IgD-negative memory B cell (primary cell): Measurements from ENCODE around the gene HOMEZ. TPM values are rescaled to one million over a fixed set of nuclear protein-coding genes. Genes with fewer than 3 reads are reported as not detected.

Experiments used
- H3K27ac Mint-ChIP-seq, 3 donors: one replicate each; pipeline ENCODE4 v1.8.0; 2020 to 2022; ENCODE audit warnings: mild to moderate bottlenecking in 3 of 3, mixed read lengths in 3 of 3, moderate library complexity in 1 of 3
- H3K27me3 Mint-ChIP-seq: one replicate; pipeline ENCODE4 v1.8.0; 2021; ENCODE audit warnings: mixed read lengths
- H3K36me3 Mint-ChIP-seq: one replicate; pipeline ENCODE4 v1.8.0; 2020; ENCODE audit warnings: mild to moderate bottlenecking, mixed read lengths
- H3K4me1 Mint-ChIP-seq, 3 donors: one replicate each; pipeline ENCODE4 v1.8.0; 2020 to 2022; ENCODE audit warnings: mixed read lengths in 3 of 3, mild to moderate bottlenecking in 1 of 3
- H3K4me3 Mint-ChIP-seq, 4 donors: one replicate each; pipeline ENCODE4 v1.8.0; 2020 to 2022; ENCODE audit warnings: mild to moderate bottlenecking in 4 of 4, mixed read lengths in 4 of 4, moderate library complexity in 3 of 4
- H3K9me3 Mint-ChIP-seq, 3 donors: one replicate each; pipeline ENCODE4 v1.8.0; 2020 to 2021; ENCODE audit warnings: mixed read lengths in 3 of 3, mild to moderate bottlenecking in 1 of 3
- polyA plus RNA-seq: library from polyadenylated mRNA; unstranded; fragments of 300-500 nt; fragmentation: Illumina TruSeq; gene quantifications from one replicate; pipeline ENCODE4 v1.2.3, GENCODE V29; 2021

HOMEZ gene
- polyA plus RNA-seq, 1 donor from 2014 or later, result 5.6 TPM

DNA sequence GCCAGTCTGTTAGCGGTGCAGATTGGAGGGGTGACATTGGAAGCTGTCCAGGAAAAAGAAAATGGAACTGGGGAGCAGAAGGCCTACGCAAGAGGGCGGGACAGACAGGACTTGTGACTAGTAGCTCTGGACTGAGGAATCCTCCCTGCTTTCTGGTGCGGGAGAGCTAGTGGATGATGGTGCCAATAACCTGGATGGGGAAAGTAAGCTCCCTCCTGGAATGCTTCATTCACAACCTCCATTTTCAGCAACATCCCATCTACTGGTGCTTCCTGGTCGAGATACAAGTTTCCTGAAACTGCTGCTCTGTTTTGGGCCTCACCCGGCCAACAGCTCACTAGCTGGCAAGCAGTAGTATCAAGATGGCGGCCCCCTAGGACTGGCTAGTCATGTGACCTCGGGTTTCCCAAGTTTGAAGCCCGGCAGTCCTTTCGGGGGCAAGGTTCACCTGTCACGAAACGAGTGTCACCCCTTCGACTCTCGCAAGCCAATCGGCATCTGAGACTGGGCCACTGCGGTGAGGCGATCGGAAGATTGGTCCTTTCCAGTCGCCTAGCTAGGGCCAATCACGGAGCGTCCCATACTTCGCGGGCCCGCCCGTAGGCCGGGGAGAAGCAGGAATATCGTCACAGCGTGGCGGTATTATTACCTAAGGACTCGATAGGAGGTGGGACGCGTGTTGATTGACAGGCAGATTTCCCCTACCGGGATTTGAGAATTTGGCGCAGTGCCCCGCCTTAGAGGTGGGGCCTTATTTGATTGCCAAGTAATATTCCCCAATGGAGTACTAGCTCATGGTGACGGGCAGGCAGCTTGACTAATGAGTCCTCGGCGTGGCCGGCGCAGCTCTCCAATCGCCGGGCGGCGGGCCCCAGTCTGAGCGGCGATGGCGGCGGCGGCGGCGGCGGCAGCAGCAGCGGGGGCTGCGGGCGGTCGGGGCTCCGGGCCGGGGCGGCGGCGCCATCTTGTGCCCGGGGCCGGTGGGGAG, 34.9 kb upstream of the HOMEZ start, which contains the start of gene PABPN1:
PABPN1 (plus strand) TSS at position 874 of the 988 bp plus-strand sequence; CDS start at position 887, 13 bp downstream.
- Mint-ChIP-seq H3K27me3 (no peaks in the 10 kb centered on the region), H3K4me1 (peaks cover 12 to 25% (median 23%) of the 10 kb centered on the region in 3 donors), H3K9me3 (peaks cover 0 to 1% (median 0%) of the 10 kb centered on the region in 3 donors), H3K4me3 (peak within 1 kb of the TSS; percentile 89 to 98 (median 96)), H3K27ac (peak within 1 kb of the TSS; percentile 93 to 99 (median 98)), H3K36me3 (peaks cover 4% of the 10 kb centered on the region)

DNA sequence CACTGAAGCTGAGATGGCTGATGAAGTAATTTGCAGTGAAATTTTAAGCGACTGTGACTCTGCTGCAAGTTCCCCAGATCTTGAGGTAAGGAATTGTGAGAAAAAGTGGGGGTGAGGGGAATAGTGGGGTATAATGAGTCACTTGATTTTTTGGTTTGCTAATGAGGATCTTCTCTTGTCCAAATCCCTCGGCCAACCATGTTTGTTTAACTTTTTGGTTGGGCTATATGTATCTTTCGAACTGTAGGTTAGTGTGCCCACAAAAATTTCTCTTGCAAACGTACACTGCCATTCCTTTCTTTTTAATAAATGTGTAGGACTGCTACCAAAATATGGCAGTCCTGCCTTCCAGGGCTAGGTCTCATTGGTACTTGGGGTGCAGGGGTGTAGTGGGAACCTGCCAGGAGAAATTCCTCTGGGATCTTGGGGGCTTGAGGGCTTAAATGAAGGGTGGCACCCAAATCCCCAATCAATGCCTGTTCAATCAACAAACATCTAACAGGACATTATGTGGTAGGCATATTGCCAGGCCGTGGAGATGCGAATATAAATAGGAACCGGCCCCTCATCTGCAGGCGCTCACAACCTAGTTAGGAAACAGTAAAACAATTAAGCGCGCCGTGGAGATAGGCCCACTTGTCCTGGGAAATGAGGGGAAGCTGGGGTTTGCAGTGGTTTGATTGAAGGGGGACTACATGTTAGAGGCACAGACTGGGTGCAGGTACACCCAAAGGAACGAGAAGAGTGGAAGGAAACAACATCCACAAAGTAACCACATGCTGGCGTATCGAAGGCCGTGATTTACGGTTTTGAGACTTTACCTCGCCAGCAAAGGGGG, 34.0 kb upstream of the HOMEZ start:
- peaks cover 12 to 25% (median 23%) of the 10 kb centered on the region in 3 donors for H3K4me1 Mint-ChIP-seq
- H3K27me3 Mint-ChIP-seq, result no peaks in the 10 kb centered on the region
- peaks cover 4% of the 10 kb centered on the region for H3K36me3 Mint-ChIP-seq
- H3K9me3 Mint-ChIP-seq, result peaks cover 0 to 1% (median 0%) of the 10 kb centered on the region in 3 donors
- peak overlapping the region; percentile 76 to 99 (median 98) for H3K27ac Mint-ChIP-seq
- peak overlapping the region; percentile 77 to 96 (median 92) for H3K4me3 Mint-ChIP-seq

DNA sequence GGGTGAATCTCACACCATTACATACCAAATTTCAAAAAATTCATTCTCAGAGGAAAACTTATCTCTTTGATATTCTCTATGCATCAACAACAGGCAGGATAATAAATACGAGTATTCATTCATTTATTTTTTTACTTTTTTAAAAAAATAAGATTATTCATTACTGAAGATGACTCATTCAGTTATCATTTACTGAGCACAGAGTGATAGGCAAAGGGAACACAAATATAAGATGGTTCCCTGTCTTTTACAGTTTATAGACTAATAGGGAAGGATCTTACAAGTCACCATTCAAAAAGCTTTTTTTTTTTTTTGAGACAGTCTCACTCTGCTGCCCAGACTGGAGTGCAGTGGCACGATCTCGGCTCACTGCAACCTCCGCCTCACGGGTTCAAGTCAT, 30.4 kb upstream of the HOMEZ start:
- Mint-ChIP-seq H3K27me3 (no peaks in the 10 kb centered on the region), H3K36me3 (peaks cover 6% of the 10 kb centered on the region), H3K27ac (no peak overlapping the region), H3K4me3 (no peak overlapping the region), H3K4me1 (peaks cover 0 to 11% (median 5%) of the 10 kb centered on the region in 3 donors), H3K9me3 (peaks cover 0 to 1% (median 0%) of the 10 kb centered on the region in 3 donors)

DNA sequence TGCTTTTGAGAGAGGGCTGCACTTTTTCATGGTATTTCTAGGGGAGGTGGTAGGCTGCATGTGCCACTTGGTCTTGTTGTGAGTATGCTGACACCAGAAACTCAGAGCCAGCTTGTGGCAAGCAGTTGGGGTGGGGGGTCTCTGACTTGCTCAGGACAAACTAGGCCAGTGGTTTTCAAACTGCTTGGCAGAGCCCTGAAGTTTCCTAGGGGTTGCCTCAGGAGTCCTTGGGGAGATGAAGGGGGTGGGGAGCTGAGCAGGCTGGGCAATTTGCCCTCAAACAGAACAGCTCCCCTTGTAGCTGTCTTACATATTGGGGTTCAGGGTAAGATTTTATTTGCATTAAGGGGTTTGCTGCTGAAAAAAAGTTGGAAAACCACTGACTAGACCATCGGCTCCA, 24.6 kb upstream of the HOMEZ start:
- peaks cover 4% of the 10 kb centered on the region for H3K36me3 Mint-ChIP-seq
- peak overlapping the region in 1 of 4 donors; percentile 32 for H3K4me3 Mint-ChIP-seq
- H3K4me1 Mint-ChIP-seq, result peaks cover 16 to 20% (median 20%) of the 10 kb centered on the region in 3 donors
- no peaks in the 10 kb centered on the region for H3K9me3 Mint-ChIP-seq
- H3K27ac Mint-ChIP-seq, result peak overlapping the region in 1 of 3 donors; percentile 54
- no peaks in the 10 kb centered on the region for H3K27me3 Mint-ChIP-seq

DNA sequence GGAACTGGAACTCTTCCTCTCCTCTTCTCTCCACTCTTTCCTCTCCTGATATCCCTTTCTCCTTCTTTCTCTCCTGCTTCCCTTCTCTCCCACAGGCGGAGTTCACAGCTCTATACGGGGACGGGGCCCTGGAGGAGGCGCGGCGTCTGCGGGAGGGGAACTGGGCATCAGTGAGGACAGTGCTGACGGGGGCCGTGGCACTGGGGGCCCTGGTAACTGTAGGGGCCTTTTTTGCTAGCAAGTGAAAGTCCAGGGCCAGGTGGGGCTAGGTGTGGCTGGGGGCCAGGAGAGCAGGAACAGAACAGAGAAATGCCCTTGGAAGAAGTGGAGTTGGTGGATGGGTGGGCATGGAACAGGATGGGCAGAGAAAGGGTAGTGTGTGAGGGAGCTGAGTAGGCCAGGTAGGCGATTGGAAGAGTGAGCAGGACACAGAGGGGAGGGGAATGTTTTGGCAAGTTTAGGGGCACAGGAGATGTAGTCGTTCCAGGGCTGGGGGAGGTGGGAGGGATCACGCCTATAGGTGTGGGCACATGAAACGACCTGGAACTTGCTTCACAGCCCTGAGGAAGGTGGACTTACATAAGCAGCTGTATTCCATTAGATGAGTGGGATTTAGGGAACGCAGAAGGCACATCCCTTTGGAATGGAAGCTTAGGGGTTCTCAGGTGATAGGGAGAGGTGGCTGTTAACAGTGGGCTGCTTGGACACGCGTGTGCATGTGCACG, 23.0 kb upstream of the HOMEZ start:
- Mint-ChIP-seq H3K4me3 (peak overlapping the region in 2 of 4 donors; percentile 31 to 88), H3K27me3 (no peaks in the 10 kb centered on the region), H3K36me3 (peaks cover 2% of the 10 kb centered on the region), H3K4me1 (peaks cover 16 to 20% (median 20%) of the 10 kb centered on the region in 3 donors), H3K9me3 (no peaks in the 10 kb centered on the region), H3K27ac (no peak overlapping the region)

DNA sequence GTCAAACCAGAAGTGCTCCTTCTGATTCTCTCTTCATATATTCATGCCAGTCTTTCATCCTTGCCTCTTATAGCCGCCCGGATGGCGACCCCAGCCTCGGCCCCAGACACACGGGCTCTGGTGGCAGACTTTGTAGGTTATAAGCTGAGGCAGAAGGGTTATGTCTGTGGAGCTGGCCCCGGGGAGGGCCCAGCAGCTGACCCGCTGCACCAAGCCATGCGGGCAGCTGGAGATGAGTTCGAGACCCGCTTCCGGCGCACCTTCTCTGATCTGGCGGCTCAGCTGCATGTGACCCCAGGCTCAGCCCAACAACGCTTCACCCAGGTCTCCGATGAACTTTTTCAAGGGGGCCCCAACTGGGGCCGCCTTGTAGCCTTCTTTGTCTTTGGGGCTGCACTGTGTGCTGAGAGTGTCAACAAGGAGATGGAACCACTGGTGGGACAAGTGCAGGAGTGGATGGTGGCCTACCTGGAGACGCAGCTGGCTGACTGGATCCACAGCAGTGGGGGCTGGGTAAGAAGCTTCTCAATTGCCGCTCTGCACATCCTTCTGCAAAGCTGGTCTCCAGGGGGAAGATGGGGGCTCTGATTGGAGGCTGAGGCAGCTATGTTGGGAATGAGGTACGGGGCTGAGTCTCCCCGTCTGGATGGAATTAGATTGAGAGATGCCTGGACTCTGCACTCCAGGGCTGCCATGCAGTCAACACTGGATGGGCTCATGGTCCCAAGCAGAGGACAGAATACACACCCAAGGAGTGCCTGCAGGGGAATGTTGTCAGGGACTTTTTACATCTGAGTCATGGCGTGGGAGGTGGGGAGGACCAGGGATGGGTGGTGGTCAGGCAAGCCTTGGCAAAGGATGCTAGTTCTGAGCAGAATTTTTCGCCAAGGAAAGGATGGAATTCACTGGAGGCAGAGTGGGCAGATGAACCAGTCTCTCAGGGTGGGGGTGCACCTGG, 22.0 kb upstream of the HOMEZ start:
- Mint-ChIP-seq H3K9me3 (no peaks in the 10 kb centered on the region), H3K36me3 (peaks cover 2% of the 10 kb centered on the region), H3K27me3 (no peaks in the 10 kb centered on the region), H3K27ac (peak overlapping the region in 2 of 3 donors; percentile 53 to 87), H3K4me3 (peak overlapping the region; percentile 78 to 94 (median 91)), H3K4me1 (peaks cover 16 to 25% (median 23%) of the 10 kb centered on the region in 3 donors)

DNA sequence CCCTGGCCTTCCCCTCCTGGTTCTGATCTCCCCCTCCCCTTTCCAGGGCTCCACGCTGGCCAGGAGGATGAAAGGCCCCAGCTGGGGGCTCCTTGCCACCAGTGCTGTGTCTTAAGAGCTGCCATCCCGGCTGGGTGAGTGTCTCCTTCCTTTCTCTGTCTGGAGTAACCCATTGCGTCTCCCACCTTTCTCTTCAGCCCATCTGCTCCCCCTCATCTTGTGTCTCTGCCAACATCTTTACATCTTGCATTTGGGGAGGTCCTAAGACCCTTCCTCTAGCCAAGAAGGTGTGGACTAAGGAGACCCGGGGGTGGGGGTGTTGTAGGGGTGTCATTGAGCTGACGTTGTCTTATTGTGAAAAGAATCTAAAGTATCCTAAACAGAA, 21.2 kb upstream of the HOMEZ start:
- peaks cover 2% of the 10 kb centered on the region for H3K36me3 Mint-ChIP-seq
- H3K9me3 Mint-ChIP-seq, result no peaks in the 10 kb centered on the region
- H3K4me3 Mint-ChIP-seq, result peak overlapping the region; percentile 78 to 94 (median 91)
- H3K4me1 Mint-ChIP-seq, result peaks cover 16 to 25% (median 23%) of the 10 kb centered on the region in 3 donors
- peak overlapping the region; percentile 71 to 93 (median 87) for H3K27ac Mint-ChIP-seq
- H3K27me3 Mint-ChIP-seq, result no peaks in the 10 kb centered on the region

DNA sequence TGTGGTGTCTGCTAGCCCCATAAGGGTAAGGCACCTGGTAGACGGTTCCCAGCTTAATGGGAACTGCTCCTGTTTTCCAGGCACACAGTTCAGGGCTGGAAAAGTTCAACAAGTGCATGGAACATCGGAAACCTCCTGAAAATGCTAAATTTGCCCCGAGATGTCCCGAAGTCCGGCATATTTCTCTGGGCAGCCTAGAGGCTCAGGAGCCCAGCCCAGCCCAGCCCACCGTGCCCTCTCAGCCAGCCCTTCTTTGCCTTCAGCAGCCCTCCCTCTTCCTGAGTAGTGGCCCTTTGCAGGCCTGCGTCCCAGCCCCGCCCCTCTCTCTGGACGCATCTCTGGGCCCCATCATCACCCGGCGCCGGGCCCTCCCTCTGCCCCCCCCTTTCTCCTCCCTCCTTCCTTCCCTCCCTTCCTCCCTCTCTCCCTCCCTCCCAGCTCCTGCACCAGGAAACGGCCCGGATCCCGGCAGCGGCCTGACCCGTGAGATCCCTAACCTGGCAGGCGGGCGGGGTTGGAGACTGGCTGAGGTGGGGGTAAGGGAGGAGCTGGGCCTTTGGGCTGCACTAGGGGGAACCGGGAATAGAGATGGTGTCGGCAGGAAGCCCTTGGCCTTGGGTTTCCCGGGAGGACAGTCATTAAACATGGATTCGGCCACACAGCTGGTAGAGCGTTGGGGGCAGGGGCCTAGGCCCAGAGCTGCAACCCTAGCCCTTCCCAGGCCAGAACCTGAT, 20.6 kb upstream of the HOMEZ start, which contains the start of gene BCL2L2:
BCL2L2 (plus strand) TSS at position 422 of the 734 bp plus-strand sequence. CDS start 935 bp downstream, outside the sequence.
- Mint-ChIP-seq H3K4me3 (peak within 1 kb of the TSS; percentile 78 to 94 (median 91)), H3K36me3 (peaks cover 2% of the 10 kb centered on the region), H3K4me1 (peaks cover 16 to 25% (median 23%) of the 10 kb centered on the region in 3 donors), H3K27me3 (no peaks in the 10 kb centered on the region), H3K9me3 (no peaks in the 10 kb centered on the region), H3K27ac (peak within 1 kb of the TSS; percentile 71 to 93 (median 87))

DNA sequence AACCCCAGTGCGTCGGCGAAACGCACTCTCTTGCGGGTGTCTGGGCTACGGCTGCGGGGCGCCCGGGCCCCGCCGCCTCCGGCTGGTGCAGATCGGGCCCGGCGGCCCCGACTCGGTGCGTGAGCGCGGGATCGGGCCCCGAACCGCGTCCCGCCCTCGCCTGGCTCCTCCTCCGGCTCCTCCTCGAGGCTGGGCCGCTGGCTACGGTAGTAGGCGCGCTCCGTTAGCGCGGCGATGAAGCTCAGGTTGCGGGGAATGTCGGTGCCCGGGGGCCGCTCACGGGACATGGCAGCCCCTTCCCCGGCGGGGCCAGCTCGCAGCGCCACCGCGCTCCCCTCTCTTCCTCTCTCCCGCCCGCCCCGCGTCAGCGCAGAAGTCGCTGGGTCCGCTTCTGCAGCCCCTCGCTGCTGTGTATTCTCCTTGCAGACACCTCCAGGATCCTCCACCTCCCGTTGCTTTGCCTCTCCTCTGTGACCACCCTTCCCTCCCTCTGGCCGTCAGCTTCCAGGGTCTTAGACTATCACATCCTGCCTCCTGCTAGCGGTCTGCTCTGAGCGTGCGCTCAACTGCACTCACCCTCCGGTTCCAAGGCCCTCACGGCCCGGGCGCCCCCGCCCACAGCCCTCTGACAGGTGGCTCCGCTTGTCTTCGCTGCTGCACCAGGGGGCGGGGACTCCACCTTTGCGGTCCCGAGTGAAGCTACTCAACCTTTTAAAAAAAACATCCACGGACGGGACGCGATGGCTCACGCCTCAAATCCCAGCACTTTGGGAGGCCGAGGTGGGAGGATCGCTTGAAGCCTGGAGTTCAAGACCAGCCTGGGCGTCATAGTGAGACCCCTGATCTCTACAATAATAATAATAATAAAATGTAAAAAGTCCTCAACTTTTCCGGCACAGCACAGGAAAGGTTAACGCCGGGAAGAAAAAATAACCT, 16.6 kb upstream of the HOMEZ start, which contains the start of gene PPP1R3E:
PPP1R3E (minus strand) TSS at position 570 of the 936 bp plus-strand sequence; CDS start at position 287, 283 bp downstream.
- peak within 1 kb of the TSS; percentile 97 to 99 (median 98) for H3K27ac Mint-ChIP-seq
- H3K36me3 Mint-ChIP-seq, result no peaks in the 10 kb centered on the region
- H3K9me3 Mint-ChIP-seq, result no peaks in the 10 kb centered on the region

DNA sequence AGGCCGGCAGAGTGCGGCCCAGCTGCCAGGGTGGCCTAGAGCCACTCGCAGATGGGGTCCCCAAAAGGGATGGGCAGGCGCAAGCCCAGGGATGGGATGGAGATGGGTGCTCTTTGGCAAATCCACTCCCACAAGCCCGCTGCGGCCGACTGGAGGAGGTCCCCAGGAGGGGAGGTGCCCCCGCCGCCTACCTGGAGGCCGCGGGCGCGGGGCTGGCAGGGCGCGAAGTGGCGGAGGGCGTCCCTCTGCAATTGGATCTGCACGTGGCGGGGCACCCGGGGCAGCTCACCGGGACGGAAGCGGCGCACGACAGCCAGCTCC, 16.0 kb upstream of the HOMEZ start:
- no peaks in the 10 kb centered on the region for H3K36me3 Mint-ChIP-seq
- H3K9me3 Mint-ChIP-seq, result no peaks in the 10 kb centered on the region
- peaks cover 12 to 18% (median 17%) of the 10 kb centered on the region in 3 donors for H3K4me1 Mint-ChIP-seq
- H3K27ac Mint-ChIP-seq, result peak overlapping the region; percentile 93 to 97 (median 95)
- H3K27me3 Mint-ChIP-seq, result no peaks in the 10 kb centered on the region
- peak overlapping the region; percentile 92 to 99 (median 98) for H3K4me3 Mint-ChIP-seq

More for the DNA sequence above, 16.6 kb upstream of the HOMEZ start, which contains the start of gene PPP1R3E:
- Mint-ChIP-seq H3K4me1 (peaks cover 16 to 24% (median 23%) of the 10 kb centered on the region in 3 donors), H3K27me3 (no peaks in the 10 kb centered on the region), H3K4me3 (peak within 1 kb of the TSS; percentile 92 to 99 (median 99))

DNA sequence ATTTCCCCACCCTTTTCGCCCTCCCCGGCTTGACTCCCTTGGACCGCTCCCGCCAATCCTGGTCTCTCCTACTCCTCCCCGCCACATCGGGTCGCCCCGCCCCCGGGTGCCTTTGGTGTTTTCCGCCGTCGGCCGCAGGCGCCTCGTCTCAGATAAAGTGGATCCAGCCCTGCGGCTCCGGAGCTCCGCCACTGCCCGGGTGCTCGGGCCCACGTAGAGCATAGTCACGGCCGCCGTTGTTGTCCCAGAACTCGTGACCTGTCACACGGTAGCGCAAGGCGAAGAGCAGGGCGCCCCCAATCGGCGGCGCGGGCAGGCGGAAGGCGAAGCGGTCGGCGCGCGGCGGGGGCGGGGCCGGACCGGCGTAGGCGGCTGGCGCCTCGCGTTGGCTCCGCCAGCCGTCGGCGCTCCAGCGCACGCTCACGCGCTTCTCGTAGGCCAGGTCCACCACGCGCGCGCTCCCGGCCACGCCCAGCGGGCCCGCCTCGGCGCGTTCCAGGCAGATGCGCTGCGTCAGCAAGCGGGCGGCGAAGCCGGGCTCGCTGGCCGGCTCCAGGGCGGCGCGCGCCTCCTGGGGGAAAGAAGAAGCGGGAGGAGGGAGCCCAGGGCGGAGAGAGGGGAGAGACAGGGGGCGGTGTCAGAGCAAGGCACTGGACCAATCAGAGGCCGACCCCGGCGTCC, 15.5 kb upstream of the HOMEZ start:
- H3K27ac Mint-ChIP-seq, result peak overlapping the region; percentile 95 to 98 (median 97)
- H3K4me1 Mint-ChIP-seq, result peaks cover 12 to 18% (median 17%) of the 10 kb centered on the region in 3 donors
- no peaks in the 10 kb centered on the region for H3K27me3 Mint-ChIP-seq
- no peaks in the 10 kb centered on the region for H3K9me3 Mint-ChIP-seq
- H3K36me3 Mint-ChIP-seq, result no peaks in the 10 kb centered on the region
- H3K4me3 Mint-ChIP-seq, result peak overlapping the region; percentile 92 to 99 (median 98)
